ENCODE measurements around the gene FAM193B. TPM values are rescaled to one million over a fixed set of nuclear protein-coding genes. Genes with fewer than 3 reads are reported as not detected.

Gene FAM193B
- polyA plus RNA-seq, 3 donors = 1.6 to 216 (median 1.9) TPM

- WGBS (ENCODE audit: insufficient coverage) = 82% methylated on average over 15 of the region's 18 CpGs
- Histone ChIP-seq H3K79me2 (ENCODE audit: insufficient read depth, low read length) (no peaks in the 10 kb centered on the region), H3K36me3 (replicated peaks in 1 of 2; ENCODE audit: control insufficient read depth in 1 of 2, insufficient read depth in 2 of 2, low read length in 2 of 2) (peaks cover 1 to 3% of the 10 kb centered on the region in 2 donors), H3K4me1 (ENCODE audit: control insufficient read depth in 1 of 2, insufficient read depth in 2 of 2, low read length in 2 of 2) (peaks cover 53 to 69% of the 10 kb centered on the region in 2 donors), H3K9ac (ENCODE audit: insufficient read depth, low read length, poor library complexity, severe bottlenecking) (no peak overlapping the region), H2AFZ (ENCODE audit: insufficient read depth, low read depth, low read length, poor library complexity, severe bottlenecking) (no peak overlapping the region), H3K4me3 (replicated peaks in 1 of 3; ENCODE audit: low read depth in 2 of 3, low read length in 3 of 3) (no peak overlapping the region), H3K4me2 (replicated peaks; ENCODE audit: extremely low read depth, low read length, poor library complexity, severe bottlenecking) (no peak overlapping the region), H3K27me3 (ENCODE audit: control insufficient read depth in 2 of 2, insufficient read depth in 2 of 2, low read length in 2 of 2) (peaks cover 16 to 33% of the 10 kb centered on the region in 2 donors), H4K20me1 (ENCODE audit: insufficient read depth, low read length) (peaks cover 29% of the 10 kb centered on the region), H3K9me3 (replicated peaks in 1 of 2; ENCODE audit: control insufficient read depth in 1 of 2, insufficient read depth in 1 of 2, low read length in 2 of 2) (peaks cover 0 to 10% of the 10 kb centered on the region in 2 donors), H3K27ac (ENCODE audit: low read depth in 1 of 2, low read length in 2 of 2) (no peak overlapping the region)
- Mint-ChIP-seq H3K9me3 (peaks cover 0 to 17% (median 4%) of the 10 kb centered on the region in 7 donors), H3K27me3 (ENCODE audit: low read depth in 3 of 3) (peaks cover 38 to 50% (median 46%) of the 10 kb centered on the region in 3 donors), H3K36me3 (peaks cover 9 to 15% of the 10 kb centered on the region in 2 donors), H3K4me3 (peak overlapping the region in 1 of 2 donors; percentile 49), H3K27ac (no peak overlapping the region), H3K4me1 (peaks cover 68% of the 10 kb centered on the region)
- intact Hi-C loops (cut with micrococcal nuclease) = no loop called here
- no peak for TF ChIP-seq CTCF (IDR thresholded peaks at IDR 0.05)
- no peak for DNase-seq
Measured at GRCh38 chr5:177476531-177477233, 77.7 kb downstream of the FAM193B start.

GRCh38 chr5:177475563-177476427 lies 78.6 kb downstream of the FAM193B start:
- TF ChIP-seq CTCF (IDR thresholded peaks at IDR 0.05) = no peak
- WGBS (ENCODE audit: insufficient coverage) = 92% methylated on average over 2 of the region's 11 CpGs
- peaks cover 0 to 19% (median 4%) of the 10 kb centered on the region in 7 donors for H3K9me3 Mint-ChIP-seq
- no peak overlapping the region for H3K9ac ChIP-seq (ENCODE audit: insufficient read depth, low read length, poor library complexity, severe bottlenecking)
- DNase-seq = no peak
- H3K9me3 ChIP-seq (replicated peaks in 1 of 2; ENCODE audit: control insufficient read depth in 1 of 2, insufficient read depth in 1 of 2, low read length in 2 of 2) = peaks cover 0 to 11% of the 10 kb centered on the region in 2 donors
- H3K4me1 ChIP-seq (ENCODE audit: control insufficient read depth in 1 of 2, insufficient read depth in 2 of 2, low read length in 2 of 2) = peaks cover 53 to 77% of the 10 kb centered on the region in 2 donors
- peaks cover 31% of the 10 kb centered on the region for H4K20me1 ChIP-seq (ENCODE audit: insufficient read depth, low read length)
- intact Hi-C loops (cut with micrococcal nuclease) = no loop called here
- peak overlapping the region in 1 of 7 donors; percentile 59 for H3K27ac Mint-ChIP-seq
- peak overlapping the region in 1 of 2 donors; percentile 86 for H3K4me3 Mint-ChIP-seq
- H3K4me3 ChIP-seq (replicated peaks in 1 of 3; ENCODE audit: low read depth in 2 of 3, low read length in 3 of 3) = no peak overlapping the region
- no peaks in the 10 kb centered on the region for H3K36me3 ChIP-seq (replicated peaks in 1 of 2; ENCODE audit: control insufficient read depth in 1 of 2, insufficient read depth in 2 of 2, low read length in 2 of 2)
- no peak overlapping the region for H2AFZ ChIP-seq (ENCODE audit: insufficient read depth, low read depth, low read length, poor library complexity, severe bottlenecking)
- peaks cover 12 to 13% of the 10 kb centered on the region in 2 donors for H3K36me3 Mint-ChIP-seq
- H3K27ac ChIP-seq (ENCODE audit: low read depth in 1 of 2, low read length in 2 of 2) = no peak overlapping the region
- H3K27me3 ChIP-seq (ENCODE audit: control insufficient read depth in 2 of 2, insufficient read depth in 2 of 2, low read length in 2 of 2) = peaks cover 18 to 42% of the 10 kb centered on the region in 2 donors
- H3K27me3 Mint-ChIP-seq (ENCODE audit: low read depth in 3 of 3) = peaks cover 43 to 59% (median 51%) of the 10 kb centered on the region in 3 donors
- peaks cover 75% of the 10 kb centered on the region for H3K4me1 Mint-ChIP-seq
- H3K79me2 ChIP-seq (ENCODE audit: insufficient read depth, low read length) = no peaks in the 10 kb centered on the region
- H3K4me2 ChIP-seq (replicated peaks; ENCODE audit: extremely low read depth, low read length, poor library complexity, severe bottlenecking) = no peak overlapping the region

Measured in CD14-positive monocyte (primary cell).